Gastrocnemius medialis (tissue), 4 donors: ENCODE measurements around the gene PLEKHG4.

Source experiments
- CTCF ChIP-seq, 5 experiments: fragments of 450-650 bp in 3 of 5; fragments of 200-600 bp in 2 of 5; sonication (generic) in 2 of 5; IDR thresholded peaks in 4 of 5; conservative IDR thresholded peaks in 1 of 5; 1 replicate in 4 of 5; 2 replicates in 1 of 5; pipeline ENCODE4 v1.5.1; 2016 to 2019; ENCODE audit warnings: antibody characterized with exemption in 5 of 5, mild to moderate bottlenecking in 3 of 5, moderate library complexity in 3 of 5
- POLR2A ChIP-seq, 2 donors: fragments of 450-650 bp; IDR thresholded peaks; one replicate each; pipeline ENCODE4 v1.6.1; 2017; ENCODE audit warnings: antibody characterized with exemption in 2 of 2, mild to moderate bottlenecking in 2 of 2, moderate library complexity in 2 of 2

- TF ChIP-seq CTCF (IDR thresholded peaks at IDR 0.05 in 4 of 5, conservative IDR thresholded peaks at IDR 0.05 in 1 of 5) = no peak
- TF ChIP-seq POLR2A (IDR thresholded peaks at IDR 0.05) = no peak
Measured at GRCh38 chr16:67291461-67291860, 12.1 kb downstream of the PLEKHG4 start.
